ENCODE data around the gene CILP2.

The CILP2 gene

GRCh38 chr19:19544257-19544953 is 6.3 kb downstream of the CILP2 start:
- DNase-seq: no peak

- no peak for DNase-seq
Measured at GRCh38 chr19:19544954-19545591, 7.0 kb downstream of the CILP2 start.

- DNase-seq: no peak
Measured at GRCh38 chr19:19545707-19546106, 7.6 kb downstream of the CILP2 start.

DNA sequence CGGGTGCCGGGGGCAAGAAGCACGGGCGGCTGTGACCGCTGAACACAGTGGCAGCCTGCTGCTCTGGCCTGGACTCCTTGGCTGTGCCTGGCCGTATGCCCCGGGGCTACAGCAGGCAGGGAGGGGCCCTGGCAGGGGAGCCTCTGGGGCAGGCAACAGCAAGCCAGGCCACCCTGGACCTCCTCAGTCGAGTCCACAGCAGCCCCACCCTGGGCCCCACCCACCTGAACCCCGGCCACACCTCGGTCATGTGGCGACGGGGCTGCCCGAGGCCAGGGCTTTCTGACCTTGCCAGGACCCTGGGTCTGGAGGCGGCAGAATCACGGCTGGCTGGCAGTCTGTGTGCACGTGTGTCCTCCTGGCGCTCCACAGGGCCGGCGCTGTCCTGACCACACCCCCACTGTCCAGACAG is 8.7 kb downstream of the CILP2 start:
- DNase-seq: no peak

DNA sequence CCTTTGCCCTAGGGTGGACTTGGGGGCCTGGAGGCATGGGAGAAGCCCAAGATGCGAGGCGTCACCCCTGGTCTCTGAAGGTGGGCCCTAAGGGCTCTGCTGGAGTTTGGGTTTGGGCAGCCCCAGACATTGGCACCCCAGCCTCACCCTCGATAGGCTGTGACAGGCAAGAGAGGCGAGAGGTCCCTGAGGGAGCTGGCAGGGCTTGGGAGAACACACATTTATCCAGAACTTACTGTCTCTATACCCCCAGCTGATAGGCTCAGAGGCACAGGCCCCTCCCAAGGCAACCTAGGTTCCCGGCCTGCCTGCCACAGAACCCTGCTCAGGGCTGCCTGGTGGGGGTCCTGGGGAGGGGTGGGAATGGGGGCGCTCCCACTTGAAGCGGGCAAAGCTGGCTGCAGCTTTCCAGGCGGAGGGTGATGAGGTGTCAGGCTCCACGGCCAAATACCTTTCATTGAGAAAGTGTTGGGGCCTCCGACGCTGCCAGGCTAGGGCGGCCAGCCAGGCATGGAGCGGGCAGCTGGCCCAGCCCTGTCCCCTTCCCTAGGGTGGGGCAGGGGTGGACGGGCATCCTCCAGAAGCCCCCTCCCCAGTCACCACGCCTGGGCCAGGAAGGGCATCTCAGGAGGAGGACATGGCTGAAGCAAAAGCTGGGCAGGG is 9.7 kb downstream of the CILP2 start:
- no peak for DNase-seq

DNA sequence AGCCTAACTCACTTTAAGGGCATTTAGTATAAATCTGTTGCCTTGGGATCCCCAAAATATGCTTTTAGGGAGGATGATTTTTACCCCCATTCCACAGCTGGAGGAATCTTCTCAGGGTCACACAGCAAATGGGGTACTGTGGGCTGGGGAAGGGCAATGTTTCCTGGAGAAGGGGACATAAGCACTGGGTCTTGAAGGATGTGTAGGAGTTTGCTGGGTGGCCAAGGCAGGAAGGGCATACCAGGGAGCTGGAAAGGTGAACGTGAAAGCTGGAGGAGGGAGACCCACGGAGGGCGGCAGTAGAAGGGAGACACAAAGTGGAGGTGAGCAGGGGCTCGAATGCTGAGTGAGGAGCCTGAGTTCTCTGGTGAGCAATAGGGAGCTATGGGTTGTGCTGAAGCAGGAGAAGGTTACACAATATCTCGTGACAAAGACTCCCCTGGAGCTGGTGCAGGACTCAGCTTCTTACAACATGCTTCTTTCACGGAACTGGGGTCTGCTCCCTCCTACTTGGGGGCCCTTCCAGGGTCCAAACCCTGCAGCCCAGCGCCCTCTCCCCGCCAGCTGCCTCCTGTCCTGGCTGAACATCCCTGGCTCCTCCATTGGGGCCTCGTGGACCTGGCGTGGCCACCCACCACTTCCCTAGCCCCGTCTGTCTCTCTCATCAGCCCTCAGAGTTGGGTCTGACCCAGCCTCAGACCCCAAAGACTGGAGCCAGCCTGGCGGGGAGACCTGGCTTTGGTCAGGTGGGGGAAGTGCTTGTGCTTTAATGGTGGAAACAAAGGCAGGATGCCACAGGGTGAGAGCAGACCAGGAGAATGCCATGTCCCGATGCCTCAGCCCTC is 11.1 kb downstream of the CILP2 start:
- DNase-seq: no peak

- DNase-seq: no peak
Measured at GRCh38 chr19:19549804-19550464, 11.9 kb downstream of the CILP2 start.

DNA sequence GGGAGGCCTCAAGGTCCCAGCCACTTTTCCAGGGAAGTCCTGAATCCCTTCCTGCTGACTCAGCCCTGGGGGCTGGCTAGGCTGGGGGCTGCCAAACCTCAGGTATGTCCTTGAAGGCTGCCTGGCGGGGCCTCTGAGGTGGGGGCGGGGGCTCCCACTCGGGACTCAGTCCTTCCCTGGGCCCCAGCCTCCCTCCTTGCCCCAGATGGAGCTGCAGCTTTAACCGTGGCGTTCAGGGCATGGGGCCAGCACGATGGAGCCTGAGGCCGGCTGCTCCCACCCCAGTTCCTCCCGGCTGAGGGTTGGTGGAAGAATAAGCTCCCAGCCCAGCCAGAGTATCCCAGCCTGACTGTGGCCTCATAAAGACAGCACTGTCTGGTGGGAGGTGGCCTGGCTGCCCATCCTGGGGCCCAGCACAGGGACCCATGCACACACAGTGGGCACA is 12.4 kb downstream of the CILP2 start:
- no peak for DNase-seq

- DNase-seq: no peak
Measured at GRCh38 chr19:19550972-19551852, 13.1 kb downstream of the CILP2 start.

GRCh38 chr19:19551853-19552192 is 13.8 kb downstream of the CILP2 start:
- no peak for DNase-seq

GRCh38 chr19:19552798-19553197 is 14.7 kb downstream of the CILP2 start:
- DNase-seq: no peak

DNA sequence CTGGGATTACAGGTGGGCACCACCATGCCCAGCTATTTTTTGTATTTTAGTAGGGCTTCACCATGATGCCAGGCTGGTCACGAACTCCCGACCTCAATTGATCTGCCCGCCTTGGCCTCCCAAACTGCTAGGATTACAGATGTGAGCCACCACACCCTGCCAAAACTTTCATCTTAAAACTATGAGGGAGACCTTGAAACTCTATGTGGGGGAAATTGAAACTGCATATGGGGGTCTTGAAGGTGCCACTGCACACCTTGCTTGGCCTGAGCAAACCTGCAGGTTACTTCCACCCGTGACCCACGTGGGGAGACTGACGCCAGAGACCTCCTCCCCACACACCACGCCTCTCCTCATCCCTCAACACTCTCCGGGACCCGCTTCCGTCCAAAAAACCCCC is 15.6 kb downstream of the CILP2 start:
- DNase-seq: no peak

- no peak for DNase-seq
Measured at GRCh38 chr19:19554074-19555023, 16.3 kb downstream of the CILP2 start.

- DNase-seq: no peak
Measured at GRCh38 chr19:19558055-19558454, 20.0 kb downstream of the CILP2 start.

GRCh38 chr19:19558636-19559035 is 20.6 kb downstream of the CILP2 start:
- DNase-seq: no peak

DNA sequence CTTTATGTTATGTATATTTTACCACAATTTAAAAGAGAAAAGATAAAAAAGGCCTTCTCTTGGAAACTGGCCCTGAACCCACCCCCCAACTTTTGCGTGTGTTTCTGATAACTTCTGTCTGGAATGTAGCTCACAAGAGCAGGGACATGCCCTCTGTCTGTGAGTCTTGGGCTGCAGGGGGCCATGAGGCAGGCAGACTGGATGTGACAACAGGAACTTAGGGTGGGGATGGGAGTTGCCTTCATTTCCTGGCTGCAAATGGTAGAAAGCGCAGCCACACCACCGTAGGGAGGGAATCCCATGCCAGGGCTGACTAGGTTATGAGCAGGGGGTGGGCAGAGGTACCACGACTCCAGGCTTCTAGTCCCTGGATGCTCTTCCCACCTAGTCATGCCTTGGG is 21.9 kb downstream of the CILP2 start:
- DNase-seq: no peak

DNA sequence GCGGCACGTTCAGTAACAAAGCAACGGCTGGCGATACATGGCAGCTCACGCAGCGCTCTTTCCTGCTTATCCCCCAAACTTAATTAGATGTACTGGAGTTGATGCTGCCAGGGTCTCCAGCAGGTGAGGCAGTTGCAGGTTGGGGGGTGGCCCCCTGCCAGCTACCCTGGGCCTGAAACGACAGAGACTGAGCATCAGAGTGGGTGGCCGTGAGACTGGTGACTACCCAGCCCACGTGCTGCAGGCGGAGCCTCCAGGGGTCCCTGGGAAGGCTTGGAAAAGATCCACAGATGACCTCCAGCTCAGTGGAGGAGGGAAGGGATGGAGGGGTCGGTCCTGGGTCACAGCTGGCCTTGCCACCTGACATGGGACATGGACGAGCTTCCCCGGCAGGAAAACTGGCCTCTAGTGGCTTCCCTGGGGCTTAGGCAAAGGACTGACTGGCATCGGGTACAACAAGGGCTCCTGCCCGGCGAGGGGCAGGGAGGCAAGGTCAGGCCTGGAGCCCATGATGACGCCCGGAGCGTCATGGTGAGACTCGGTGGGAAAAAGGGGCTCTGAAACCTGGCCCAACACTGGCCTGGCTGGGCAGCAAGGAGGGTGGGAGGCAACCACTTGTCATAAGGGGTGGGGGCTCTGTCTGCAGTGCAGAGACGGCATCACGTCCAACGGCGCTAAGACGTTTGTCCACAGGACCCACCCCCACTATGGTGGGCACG is 24.0 kb downstream of the CILP2 start:
- DNase-seq: no peak

- DNase-seq: no peak
Measured at GRCh38 chr19:19562665-19563347, 24.7 kb downstream of the CILP2 start.

DNA sequence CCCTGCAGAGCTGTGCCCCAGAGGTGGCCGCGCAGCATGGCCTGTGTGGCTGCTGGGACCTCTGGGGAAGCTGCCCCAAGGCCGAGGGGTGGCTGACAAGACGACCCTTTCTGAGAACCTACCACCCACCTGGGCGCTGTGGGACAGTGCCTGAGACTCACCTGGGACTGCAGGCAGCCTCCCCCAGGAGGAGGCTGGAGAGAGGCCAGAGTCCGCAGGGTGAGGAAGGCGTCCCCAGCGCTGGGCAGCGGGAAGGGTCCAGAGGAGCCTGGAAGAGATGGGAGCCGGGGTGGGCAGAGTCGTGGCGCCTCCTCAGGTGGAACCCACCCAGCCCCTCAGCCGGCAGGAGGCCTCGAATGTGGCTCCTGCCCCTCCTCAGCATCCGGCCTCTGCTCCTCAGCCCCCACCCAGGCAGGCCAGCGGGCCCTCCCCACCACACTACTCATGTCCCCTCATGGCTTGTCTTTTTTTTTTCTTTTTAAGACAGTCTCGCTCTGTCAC is 25.3 kb downstream of the CILP2 start:
- DNase-seq: no peak
